Stimulated activated CD4-positive, alpha-beta T cell treated with anti-CD3 and anti-CD28 coated beads, Interleukin-15, amount 100 ng/mL, for 48 hours (primary cell): ENCODE data around the gene HCAR2.
"Not testable (repeated sequence)": the region's sequence is repeated elsewhere in the genome, so short reads cannot be mapped to it uniquely, and the experiment has no call there.

ENCODE experiments used
- DNase-seq, 2 donors: peaks; one replicate each; pipeline ENCODE4 v3.0.0-alpha.2; 2020; ENCODE audit warnings: low read depth in 2 of 2

HCAR2 gene

GRCh38 chr12:122665759-122666158 is 37.4 kb downstream of the HCAR2 start:
- DNase-seq: no peak

- no peak for DNase-seq
Observed at GRCh38 chr12:122665349-122665748, 37.8 kb downstream of the HCAR2 start.

- DNase-seq: no peak
Observed at GRCh38 chr12:122661938-122662337, 41.2 kb downstream of the HCAR2 start.

DNA sequence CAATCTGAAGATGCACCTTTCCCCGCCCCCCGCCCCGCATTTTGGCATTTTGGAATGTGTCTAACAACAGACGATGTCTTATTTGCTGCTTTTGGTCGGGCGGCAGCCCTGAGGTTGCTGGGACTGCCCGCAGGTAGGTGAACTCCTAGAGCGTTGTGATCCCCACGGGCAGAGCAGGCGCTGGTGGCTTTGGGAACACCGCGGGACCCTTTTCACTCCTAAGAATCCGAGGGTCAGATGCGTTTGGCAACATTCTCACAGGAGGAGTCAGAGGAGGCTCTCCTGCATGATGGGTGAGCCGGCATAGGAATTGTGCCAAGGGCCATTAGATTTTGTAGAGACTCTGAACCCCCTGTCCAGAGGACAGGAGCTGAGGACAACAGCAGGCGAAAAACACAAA is 41.9 kb downstream of the HCAR2 start:
- DNase-seq: no peak

DNA sequence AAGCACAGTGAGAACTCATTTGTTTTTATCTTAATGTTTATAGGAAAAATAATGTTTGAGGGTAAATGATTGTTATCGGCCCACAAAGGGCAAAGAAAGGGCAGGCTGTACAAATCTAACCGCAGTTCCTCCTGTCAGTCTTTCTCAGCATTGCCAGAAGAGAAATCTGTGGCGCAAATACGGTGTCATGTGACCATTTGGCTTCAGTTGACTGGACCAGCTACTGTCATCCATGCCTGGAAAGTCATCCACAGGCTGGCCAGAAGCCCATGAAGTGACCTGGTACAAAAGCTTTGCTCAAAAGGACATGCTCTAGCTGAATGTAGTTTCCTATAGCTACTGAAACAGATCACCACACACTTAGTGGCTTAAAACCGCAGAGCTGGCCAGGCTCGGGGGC is 43.6 kb downstream of the HCAR2 start:
- no peak for DNase-seq

GRCh38 chr12:122656298-122656697 is 46.9 kb downstream of the HCAR2 start:
- DNase-seq: no peak

GRCh38 chr12:122653291-122653690 is 49.9 kb downstream of the HCAR2 start:
- not testable (repeated sequence) for DNase-seq

DNA sequence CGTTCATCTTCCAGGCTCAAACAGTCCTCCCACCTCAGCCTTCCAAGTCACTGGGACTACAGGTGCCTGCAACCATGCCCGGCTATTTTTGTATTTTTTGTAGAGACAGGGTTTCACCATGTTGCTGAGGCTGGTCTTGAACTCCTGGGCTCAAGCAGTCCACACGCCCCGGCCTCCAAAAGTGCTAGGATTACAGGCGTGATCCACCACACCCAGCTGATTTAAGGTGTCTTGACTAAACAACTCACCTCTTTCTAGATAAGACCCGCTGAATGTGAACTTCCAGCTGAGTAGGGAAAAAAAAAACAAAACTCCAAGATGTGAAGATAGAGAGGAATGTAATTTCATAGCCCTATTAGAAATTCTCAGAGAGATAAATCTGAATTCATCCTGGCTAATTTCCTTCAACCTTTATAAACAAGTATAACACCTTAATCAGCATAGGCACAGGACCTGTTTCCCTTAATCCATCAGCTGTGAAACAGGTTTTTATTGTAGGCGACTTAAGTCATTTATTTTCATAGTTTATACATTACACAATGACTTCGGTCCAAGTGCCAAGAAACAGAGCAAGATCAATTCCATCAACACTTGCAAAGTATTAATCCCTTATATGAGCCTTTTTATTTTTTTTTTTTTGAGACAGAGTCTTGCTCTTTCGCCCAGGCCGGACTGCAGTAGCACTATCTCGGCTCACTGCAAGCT is 51.5 kb downstream of the HCAR2 start:
- no peak for DNase-seq
